Karpas-422 (cell line): ENCODE measurements around the gene PSMG1. TPM values are rescaled to one million over a fixed set of nuclear protein-coding genes. Genes with fewer than 3 reads are reported as not detected.

Experiments used
- DNase-seq: peaks from one replicate; pipeline ENCODE4 v3.0.0-alpha.2; 2015
- H2AFZ ChIP-seq: fragments of 200-600 bp; sonication (generic); 2 replicates; pipeline ENCODE4 v1.6.1; 2014; ENCODE audit warnings: antibody characterized with exemption, low read length, mixed read lengths
- H3K27ac ChIP-seq: fragments of 200-600 bp; sonication (generic); 2 replicates; pipeline ENCODE4 v1.5.1; 2014; ENCODE audit warnings: mild to moderate bottlenecking, low read length, moderate library complexity
- H3K27me3 ChIP-seq: fragments of 200-600 bp; sonication (generic); 2 replicates; pipeline ENCODE4 v1.6.1; 2014; ENCODE audit warnings: low read length, mixed read lengths
- H3K36me3 ChIP-seq: fragments of 200-600 bp; sonication (generic); 2 replicates; pipeline ENCODE4 v1.6.1; 2014; ENCODE audit warnings: low read length, mixed read lengths; ENCODE audit not compliant: insufficient read depth
- H3K4me1 ChIP-seq: fragments of 200-600 bp; sonication (generic); 2 replicates; pipeline ENCODE4 v1.6.1; 2014; ENCODE audit warnings: mild to moderate bottlenecking, low read length, mixed read lengths
- H3K4me2 ChIP-seq: fragments of 200-600 bp; sonication (generic); 2 replicates; pipeline ENCODE4 v1.6.1; 2014; ENCODE audit warnings: low read length, low read depth, mild to moderate bottlenecking; ENCODE audit not compliant: poor library complexity, severe bottlenecking
- H3K4me3 ChIP-seq: fragments of 200-600 bp; sonication (generic); 2 replicates; pipeline ENCODE4 v1.5.1; 2014; ENCODE audit warnings: mild to moderate bottlenecking, antibody characterized with exemption, low read length, mixed read lengths
- H3K79me2 ChIP-seq: fragments of 200-600 bp; sonication (generic); 2 replicates; pipeline ENCODE4 v1.6.1; 2014; ENCODE audit warnings: mild to moderate bottlenecking, low read length, mixed read lengths
- H3K9ac ChIP-seq: fragments of 200-600 bp; sonication (generic); 2 replicates; pipeline ENCODE4 v1.6.0; 2014; ENCODE audit warnings: low read length
- H3K9me2 ChIP-seq: fragments of 200-600 bp; sonication (generic), shearing (Covaris generic); replicated peaks from 2 replicates; pipeline ENCODE4 v1.6.0; 2014; ENCODE audit warnings: mild to moderate bottlenecking, low read length, moderate library complexity; ENCODE audit not compliant: insufficient read depth
- H3K9me3 ChIP-seq: fragments of 300-700, 200-600 bp; sonication (generic); 2 replicates; pipeline ENCODE4 v1.6.1; 2014; ENCODE audit warnings: low read length, mixed read lengths
- H4K20me1 ChIP-seq: fragments of 200-600 bp; sonication (generic); 2 replicates; pipeline ENCODE4 v1.6.1; 2014; ENCODE audit warnings: mild to moderate bottlenecking, antibody characterized with exemption, low read length, low read depth; ENCODE audit not compliant: insufficient read depth
- total RNA-seq: library from RNA; depleted of rRNA; stranded (reverse); fragments of >200 nt; shearing (Covaris generic); gene quantifications from 2 replicates; pipeline ENCODE4 v1.2.3, GENCODE V29; 2014; ENCODE audit warnings: low replicate concordance

Gene PSMG1
- total RNA-seq, 1 experiment from 2014 or later = 69.6 TPM

DNA sequence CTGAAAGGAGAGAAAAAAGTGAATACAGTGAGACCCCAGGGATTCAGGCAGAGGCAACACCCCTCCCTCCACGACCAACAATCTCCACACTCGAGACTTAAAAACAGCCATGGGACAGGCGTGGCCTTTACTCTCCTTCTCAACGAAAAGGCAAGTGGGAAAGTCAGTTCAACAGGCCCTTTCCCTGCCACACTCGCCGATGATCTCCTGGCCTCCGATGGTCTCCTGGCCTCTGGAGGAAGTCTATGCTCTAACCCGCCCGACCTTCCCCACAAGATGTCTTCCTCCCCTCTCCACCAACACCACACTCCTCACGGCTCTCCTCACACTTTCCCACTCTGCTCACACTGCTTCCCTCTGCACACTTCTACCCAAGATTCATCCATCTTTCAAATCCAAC lies 7.6 kb downstream of the PSMG1 start:
- H3K27me3 ChIP-seq = no peaks in the 10 kb centered on the region
- no peak overlapping the region for H2AFZ ChIP-seq
- H4K20me1 ChIP-seq = no peaks in the 10 kb centered on the region
- H3K27ac ChIP-seq = no peak overlapping the region
- H3K4me2 ChIP-seq = no peak overlapping the region
- no peaks in the 10 kb centered on the region for H3K9me3 ChIP-seq
- H3K9ac ChIP-seq = no peak overlapping the region
- peaks cover 2% of the 10 kb centered on the region; the same call in 1 of the 2 replicates for H3K4me1 ChIP-seq
- no peak for DNase-seq
- H3K4me3 ChIP-seq = no peak overlapping the region
- no peaks in the 10 kb centered on the region for H3K9me2 ChIP-seq
- H3K36me3 ChIP-seq = peaks cover 82% of the 10 kb centered on the region
- H3K79me2 ChIP-seq = peaks cover 31% of the 10 kb centered on the region

DNA sequence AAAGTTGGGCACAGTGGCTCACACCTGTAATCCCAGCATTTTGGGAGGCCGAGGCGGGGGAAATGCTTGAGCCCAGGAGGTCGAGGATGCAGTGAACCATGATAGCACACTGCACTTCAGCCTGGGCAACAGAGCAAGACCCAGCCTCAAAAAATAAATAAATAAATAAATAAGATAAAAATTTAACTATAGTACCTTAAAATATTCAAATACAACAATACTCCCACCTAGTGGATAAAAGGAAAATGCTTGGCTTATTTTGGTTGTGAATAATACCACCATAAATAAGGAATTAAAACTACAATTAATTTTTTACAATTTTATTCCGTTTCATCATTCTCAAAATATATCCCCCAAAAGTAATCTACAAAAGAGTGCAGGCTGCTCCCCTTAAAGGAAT lies 8.1 kb downstream of the PSMG1 start:
- Histone ChIP-seq H3K9me3 (no peaks in the 10 kb centered on the region), H2AFZ (no peak overlapping the region), H3K4me1 (no peaks in the 10 kb centered on the region), H3K4me2 (no peak overlapping the region), H3K9me2 (no peaks in the 10 kb centered on the region), H3K27ac (no peak overlapping the region), H3K79me2 (peaks cover 26% of the 10 kb centered on the region), H3K36me3 (peaks cover 83% of the 10 kb centered on the region), H3K9ac (no peak overlapping the region), H4K20me1 (no peaks in the 10 kb centered on the region), H3K27me3 (no peaks in the 10 kb centered on the region), H3K4me3 (no peak overlapping the region)
- peak; percentile 56 for DNase-seq

DNA sequence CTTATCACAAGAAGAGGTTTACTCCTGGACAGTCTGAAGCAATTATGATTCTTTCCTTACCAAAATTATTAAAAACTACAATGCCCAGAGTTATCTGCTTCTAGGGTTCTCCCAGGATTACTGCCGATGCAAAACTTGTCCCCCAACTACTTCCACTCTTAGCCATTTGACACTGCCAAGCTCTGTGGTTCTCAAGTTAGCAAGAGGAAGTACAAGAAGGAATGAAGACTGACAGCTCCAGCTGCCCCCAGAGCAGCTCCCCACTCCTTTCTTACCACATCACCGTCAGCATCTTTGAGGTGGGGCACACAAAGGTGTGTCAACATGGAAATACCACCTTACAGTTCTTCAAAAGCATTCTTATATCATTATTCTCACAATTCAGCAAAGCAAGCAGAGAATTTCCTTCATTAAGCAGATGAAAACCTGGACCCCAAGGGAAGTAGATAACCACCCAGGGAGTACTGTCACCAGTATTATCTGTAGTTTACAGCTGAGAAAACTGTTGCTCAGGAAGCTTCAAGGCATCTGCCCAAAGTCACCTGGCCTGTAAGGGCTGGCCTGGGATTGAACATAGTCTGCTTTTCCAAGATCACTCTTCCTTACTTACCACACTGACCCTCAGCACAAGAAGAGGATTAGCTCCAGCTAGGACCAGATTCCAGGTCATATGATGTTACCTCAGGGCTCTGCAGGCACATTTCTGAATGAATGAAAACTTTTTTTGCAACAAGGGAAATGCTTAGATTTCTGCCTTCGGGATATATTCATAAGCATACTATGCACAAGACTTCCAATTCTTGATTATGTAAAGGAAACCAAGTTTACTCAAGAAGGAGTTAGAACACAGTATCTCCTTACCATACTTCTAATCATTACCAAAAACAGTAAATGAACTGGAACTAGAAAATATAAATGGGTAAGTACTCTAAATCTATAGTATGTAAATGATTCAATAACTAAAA lies 9.3 kb downstream of the PSMG1 start:
- H2AFZ ChIP-seq = no peak overlapping the region
- H3K79me2 ChIP-seq = peaks cover 15% of the 10 kb centered on the region
- no peak overlapping the region for H3K4me2 ChIP-seq
- no peaks in the 10 kb centered on the region for H3K4me1 ChIP-seq
- peaks cover 80% of the 10 kb centered on the region for H3K36me3 ChIP-seq
- no peaks in the 10 kb centered on the region for H3K27me3 ChIP-seq
- H3K27ac ChIP-seq = no peak overlapping the region
- no peak for DNase-seq
- no peak overlapping the region for H3K4me3 ChIP-seq
- no peak overlapping the region for H3K9ac ChIP-seq
- H3K9me2 ChIP-seq = no peaks in the 10 kb centered on the region
- no peaks in the 10 kb centered on the region for H3K9me3 ChIP-seq
- H4K20me1 ChIP-seq = no peaks in the 10 kb centered on the region

DNA sequence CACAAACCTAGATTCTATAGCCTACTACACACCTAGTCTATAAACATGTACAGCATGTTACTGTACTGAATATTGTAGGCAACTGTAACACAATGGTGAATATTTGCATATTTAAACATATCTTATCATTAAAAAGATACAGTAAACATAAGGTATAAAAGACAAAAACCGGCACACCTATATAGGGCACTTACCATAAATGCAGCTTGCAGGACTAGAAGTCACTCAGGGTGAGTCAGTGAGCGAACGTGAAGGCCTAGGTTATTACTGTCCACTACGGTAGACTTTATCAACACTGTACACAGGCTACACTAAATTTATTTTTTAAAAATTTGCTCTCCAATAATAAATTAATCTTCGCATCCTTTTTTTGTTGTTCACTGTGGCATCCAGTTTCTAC lies 13.3 kb downstream of the PSMG1 start:
- no peaks in the 10 kb centered on the region for H4K20me1 ChIP-seq
- H2AFZ ChIP-seq = no peak overlapping the region
- H3K9ac ChIP-seq = no peak overlapping the region
- no peaks in the 10 kb centered on the region for H3K4me1 ChIP-seq
- H3K27ac ChIP-seq = no peak overlapping the region
- H3K36me3 ChIP-seq = peaks cover 51% of the 10 kb centered on the region
- peaks cover 1% of the 10 kb centered on the region; the same call in 1 of the 2 replicates for H3K9me3 ChIP-seq
- H3K9me2 ChIP-seq = no peaks in the 10 kb centered on the region
- no peak overlapping the region for H3K4me2 ChIP-seq
- H3K27me3 ChIP-seq = no peaks in the 10 kb centered on the region; the same call in 1 of the 2 replicates
- no peaks in the 10 kb centered on the region for H3K79me2 ChIP-seq
- no peak overlapping the region for H3K4me3 ChIP-seq
- DNase-seq = no peak

DNA sequence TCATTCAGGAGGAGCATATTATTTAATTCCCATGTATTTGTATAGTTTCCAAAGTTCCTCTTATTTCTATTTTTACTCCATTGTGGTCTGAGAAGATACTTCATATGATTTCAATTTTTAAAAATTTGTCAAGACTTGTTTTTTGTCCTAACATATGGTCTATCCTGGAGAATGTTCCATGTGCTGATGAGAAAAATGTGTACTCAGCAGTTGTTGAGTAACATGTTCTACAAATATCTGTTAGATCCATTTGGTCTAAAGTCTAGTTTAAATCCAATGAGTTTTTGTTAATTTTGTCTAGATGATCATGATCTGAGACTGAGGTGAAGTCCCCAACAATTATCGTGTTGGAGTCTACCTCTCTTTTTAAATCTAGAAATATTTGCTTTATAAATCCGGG lies 14.5 kb downstream of the PSMG1 start:
- Histone ChIP-seq H3K27me3 (no peaks in the 10 kb centered on the region; the same call in 1 of the 2 replicates), H3K36me3 (peaks cover 40% of the 10 kb centered on the region), H4K20me1 (no peaks in the 10 kb centered on the region), H3K27ac (no peak overlapping the region), H3K9me2 (no peaks in the 10 kb centered on the region), H3K4me1 (no peaks in the 10 kb centered on the region), H2AFZ (no peak overlapping the region), H3K4me3 (no peak overlapping the region), H3K4me2 (no peak overlapping the region), H3K79me2 (no peaks in the 10 kb centered on the region), H3K9ac (no peak overlapping the region), H3K9me3 (peaks cover 4% of the 10 kb centered on the region; the same call in 1 of the 2 replicates)
- no peak for DNase-seq

GRCh38 chr21:39164523-39164922 lies 18.7 kb downstream of the PSMG1 start:
- H3K4me2 ChIP-seq = no peak overlapping the region
- H3K9ac ChIP-seq = no peak overlapping the region
- H4K20me1 ChIP-seq = no peaks in the 10 kb centered on the region
- H3K36me3 ChIP-seq = peaks cover 2% of the 10 kb centered on the region
- H3K4me3 ChIP-seq = no peak overlapping the region
- no peaks in the 10 kb centered on the region for H3K79me2 ChIP-seq
- no peak for DNase-seq
- no peak overlapping the region for H2AFZ ChIP-seq
- no peaks in the 10 kb centered on the region for H3K9me2 ChIP-seq
- H3K9me3 ChIP-seq = peaks cover 4% of the 10 kb centered on the region; the same call in 1 of the 2 replicates
- H3K27me3 ChIP-seq = no peaks in the 10 kb centered on the region; the same call in 1 of the 2 replicates
- H3K4me1 ChIP-seq = no peaks in the 10 kb centered on the region
- H3K27ac ChIP-seq = no peak overlapping the region

GRCh38 chr21:39161064-39161463 lies 22.2 kb downstream of the PSMG1 start:
- Histone ChIP-seq H3K9me3 (peaks cover 4% of the 10 kb centered on the region; the same call in 1 of the 2 replicates), H3K4me2 (no peak overlapping the region), H3K27ac (no peak overlapping the region), H3K4me1 (no peaks in the 10 kb centered on the region), H3K27me3 (no peaks in the 10 kb centered on the region; the same call in 1 of the 2 replicates), H3K79me2 (no peaks in the 10 kb centered on the region), H4K20me1 (no peaks in the 10 kb centered on the region), H3K4me3 (no peak overlapping the region), H2AFZ (no peak overlapping the region), H3K36me3 (no peaks in the 10 kb centered on the region), H3K9ac (no peak overlapping the region), H3K9me2 (no peaks in the 10 kb centered on the region)
- DNase-seq = no peak

DNA sequence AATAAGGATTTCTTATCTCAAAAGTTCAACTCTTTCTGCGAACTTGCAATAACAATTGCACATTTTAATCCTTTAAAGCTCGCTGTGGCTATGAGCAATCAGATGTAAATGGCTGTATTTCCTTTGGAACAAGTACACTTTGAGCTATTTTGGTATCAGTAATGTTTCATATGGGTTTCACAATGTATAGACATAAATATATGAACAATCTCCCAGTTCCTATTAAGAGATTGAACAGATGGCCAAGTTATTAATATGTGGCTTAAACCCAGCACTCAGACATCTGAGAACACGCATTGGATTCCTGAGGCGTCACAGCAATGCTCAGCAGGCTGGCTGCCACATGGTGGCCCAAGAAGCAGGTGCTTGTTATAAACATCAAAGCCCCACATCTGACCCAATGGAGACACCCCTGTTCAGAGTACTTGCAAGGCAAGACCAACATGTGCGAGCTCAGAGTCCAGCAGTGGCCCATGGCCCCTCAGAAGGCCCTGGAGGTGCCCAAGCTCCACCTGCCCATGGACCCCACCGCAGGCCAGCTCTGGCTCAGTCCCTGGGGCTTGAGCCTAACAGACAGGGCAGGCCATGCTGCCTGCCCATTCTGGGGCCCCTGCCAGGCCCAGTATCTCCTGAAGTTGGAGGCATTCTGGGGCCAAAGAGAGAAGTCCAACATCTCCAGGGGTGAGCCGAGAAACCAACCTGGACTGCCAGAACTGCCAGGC lies 23.7 kb downstream of the PSMG1 start:
- Histone ChIP-seq H2AFZ (no peak overlapping the region), H3K9me2 (no peaks in the 10 kb centered on the region), H3K27ac (no peak overlapping the region), H3K4me3 (no peak overlapping the region), H3K9me3 (no peaks in the 10 kb centered on the region), H3K4me2 (no peak overlapping the region), H3K27me3 (no peaks in the 10 kb centered on the region), H3K79me2 (no peaks in the 10 kb centered on the region), H3K9ac (no peak overlapping the region), H3K36me3 (no peaks in the 10 kb centered on the region), H4K20me1 (no peaks in the 10 kb centered on the region), H3K4me1 (no peaks in the 10 kb centered on the region)
- DNase-seq = no peak
